Measurements from ENCODE around the gene PCDH9.
"Not testable (repeated sequence)": the region's sequence is repeated elsewhere in the genome, so short reads cannot be mapped to it uniquely, and the experiment has no call there.

Gene PCDH9

GRCh38 chr13:66623129-66623820 is 606.9 kb downstream of the PCDH9 start:
- no peak for DNase-seq (ENCODE audit: low spot score)
- in situ Hi-C loops (cut with MboI; ENCODE audit: low sequenced_read_pairs, unreplicated experiment), result no loop called here
- TF ChIP-seq, protein P1, sequence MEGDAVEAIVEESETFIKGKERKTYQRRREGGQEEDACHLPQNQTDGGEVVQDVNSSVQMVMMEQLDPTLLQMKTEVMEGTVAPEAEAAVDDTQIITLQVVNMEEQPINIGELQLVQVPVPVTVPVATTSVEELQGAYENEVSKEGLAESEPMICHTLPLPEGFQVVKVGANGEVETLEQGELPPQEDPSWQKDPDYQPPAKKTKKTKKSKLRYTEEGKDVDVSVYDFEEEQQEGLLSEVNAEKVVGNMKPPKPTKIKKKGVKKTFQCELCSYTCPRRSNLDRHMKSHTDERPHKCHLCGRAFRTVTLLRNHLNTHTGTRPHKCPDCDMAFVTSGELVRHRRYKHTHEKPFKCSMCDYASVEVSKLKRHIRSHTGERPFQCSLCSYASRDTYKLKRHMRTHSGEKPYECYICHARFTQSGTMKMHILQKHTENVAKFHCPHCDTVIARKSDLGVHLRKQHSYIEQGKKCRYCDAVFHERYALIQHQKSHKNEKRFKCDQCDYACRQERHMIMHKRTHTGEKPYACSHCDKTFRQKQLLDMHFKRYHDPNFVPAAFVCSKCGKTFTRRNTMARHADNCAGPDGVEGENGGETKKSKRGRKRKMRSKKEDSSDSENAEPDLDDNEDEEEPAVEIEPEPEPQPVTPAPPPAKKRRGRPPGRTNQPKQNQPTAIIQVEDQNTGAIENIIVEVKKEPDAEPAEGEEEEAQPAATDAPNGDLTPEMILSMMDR (IDR thresholded peaks at IDR 0.05; ENCODE audit: borderline replicate concordance, control extremely low read depth, extremely low read depth, insufficient read depth, missing control alignments), result no peak

DNA sequence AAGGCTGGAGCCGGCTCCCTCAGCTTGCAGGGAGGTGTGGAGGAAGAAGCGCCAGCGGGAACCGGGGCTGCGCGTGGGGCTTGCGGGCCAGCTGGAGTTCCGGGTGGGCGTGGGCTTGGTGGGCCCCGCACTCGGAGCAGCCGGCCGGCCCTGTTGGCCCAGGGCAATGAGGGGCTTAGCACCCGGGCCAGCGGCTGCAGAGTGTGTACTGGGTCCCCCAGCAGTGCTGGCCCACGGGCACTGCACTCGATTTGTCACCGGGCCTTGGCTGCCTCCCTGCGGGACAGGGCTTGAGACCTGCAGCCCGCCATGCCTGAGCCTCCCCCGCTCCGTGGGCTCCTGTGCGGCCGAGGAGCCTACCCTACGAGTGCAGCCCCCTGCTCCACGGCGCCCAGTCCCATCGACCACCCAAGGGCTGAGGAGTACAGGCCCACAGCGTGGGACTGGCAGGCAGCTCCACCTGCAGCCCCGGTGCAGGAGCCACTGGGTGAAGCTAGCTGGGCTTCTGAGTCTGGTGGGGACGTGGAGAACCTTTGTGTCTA is 608.2 kb downstream of the PCDH9 start:
- DNase-seq (ENCODE audit: low spot score); in situ Hi-C loops (cut with MboI; ENCODE audit: low sequenced_read_pairs, unreplicated experiment): not testable (repeated sequence)

- peak; percentile 8 for DNase-seq (ENCODE audit: low spot score)
- in situ Hi-C loops (cut with MboI; ENCODE audit: low sequenced_read_pairs, unreplicated experiment), result no loop called here
- TF ChIP-seq, protein P1 (IDR thresholded peaks at IDR 0.05; ENCODE audit: borderline replicate concordance, control extremely low read depth, extremely low read depth, insufficient read depth, missing control alignments), result no peak
Observed at GRCh38 chr13:66618702-66619101, 611.4 kb downstream of the PCDH9 start.

DNA sequence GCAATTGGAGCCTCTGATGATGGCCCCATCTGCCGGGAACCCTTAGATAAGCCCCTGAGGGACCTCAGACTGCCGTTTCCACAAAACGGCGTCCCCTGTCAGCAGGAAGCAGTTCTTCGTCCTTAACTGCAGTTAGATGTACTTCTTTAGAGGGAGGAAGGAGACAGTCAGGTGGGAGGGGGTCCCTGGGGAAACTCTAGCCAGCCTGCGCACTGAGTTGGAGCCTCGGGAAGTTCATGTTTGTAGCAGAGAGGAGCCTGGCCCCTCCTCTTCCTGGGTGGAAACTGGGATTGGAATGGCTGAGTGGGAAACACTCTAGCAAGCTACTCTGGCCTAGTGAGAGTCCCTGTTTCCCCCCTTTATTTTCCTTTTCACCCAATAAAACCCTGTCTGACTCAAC is 612.4 kb downstream of the PCDH9 start:
- in situ Hi-C loops (cut with MboI; ENCODE audit: low sequenced_read_pairs, unreplicated experiment), result no loop called here
- TF ChIP-seq, protein P1 (IDR thresholded peaks at IDR 0.05; ENCODE audit: borderline replicate concordance, control extremely low read depth, extremely low read depth, insufficient read depth, missing control alignments), result no peak
- no peak for DNase-seq (ENCODE audit: low spot score)

DNA sequence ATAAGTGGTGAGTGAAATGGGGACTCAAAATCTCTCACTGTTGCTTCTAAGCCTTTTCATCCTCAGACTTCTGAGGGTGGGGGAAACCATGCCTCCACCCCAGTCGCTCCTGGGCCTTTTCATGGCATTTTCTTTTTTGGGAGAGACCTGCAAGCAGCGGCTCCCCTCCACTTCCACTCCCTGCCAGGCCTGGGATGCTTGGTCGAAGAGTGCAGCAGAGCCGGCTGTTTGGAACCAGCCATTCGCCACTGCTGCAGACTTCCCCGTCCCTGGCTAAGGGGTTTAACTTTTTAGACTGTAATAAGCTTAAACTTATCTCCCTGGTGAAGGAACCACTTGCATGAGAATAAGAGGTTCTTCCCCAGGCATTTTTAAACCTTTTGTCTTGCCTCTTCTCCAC is 617.2 kb downstream of the PCDH9 start:
- no peak for DNase-seq (ENCODE audit: low spot score)
- in situ Hi-C loops (cut with MboI; ENCODE audit: low sequenced_read_pairs, unreplicated experiment), result no loop called here
- TF ChIP-seq, protein P1 (IDR thresholded peaks at IDR 0.05; ENCODE audit: borderline replicate concordance, control extremely low read depth, extremely low read depth, insufficient read depth, missing control alignments), result no peak

DNA sequence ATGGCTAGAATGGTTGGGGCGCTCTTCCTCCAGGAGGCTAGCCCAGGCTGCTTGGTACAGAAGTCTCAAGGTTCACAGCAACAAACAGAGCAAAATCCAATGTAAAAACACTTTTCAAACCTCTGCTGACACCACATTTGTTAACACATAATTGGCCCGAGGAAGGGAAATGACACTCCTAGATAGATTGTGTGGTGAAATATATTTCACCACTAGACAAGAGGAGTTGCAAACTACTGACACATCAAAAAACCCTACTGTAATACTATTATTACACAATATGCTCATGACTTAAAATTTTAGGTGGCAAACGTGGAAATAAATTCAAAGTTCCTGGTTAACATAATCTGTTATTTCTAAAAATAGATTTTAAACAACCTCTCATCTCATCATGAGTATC is 643.6 kb downstream of the PCDH9 start:
- TF ChIP-seq, protein P1 (IDR thresholded peaks at IDR 0.05; ENCODE audit: borderline replicate concordance, control extremely low read depth, extremely low read depth, insufficient read depth, missing control alignments), result no peak
- no peak for DNase-seq (ENCODE audit: low spot score)
- in situ Hi-C loops (cut with MboI; ENCODE audit: low sequenced_read_pairs, unreplicated experiment), result no loop called here

DNA sequence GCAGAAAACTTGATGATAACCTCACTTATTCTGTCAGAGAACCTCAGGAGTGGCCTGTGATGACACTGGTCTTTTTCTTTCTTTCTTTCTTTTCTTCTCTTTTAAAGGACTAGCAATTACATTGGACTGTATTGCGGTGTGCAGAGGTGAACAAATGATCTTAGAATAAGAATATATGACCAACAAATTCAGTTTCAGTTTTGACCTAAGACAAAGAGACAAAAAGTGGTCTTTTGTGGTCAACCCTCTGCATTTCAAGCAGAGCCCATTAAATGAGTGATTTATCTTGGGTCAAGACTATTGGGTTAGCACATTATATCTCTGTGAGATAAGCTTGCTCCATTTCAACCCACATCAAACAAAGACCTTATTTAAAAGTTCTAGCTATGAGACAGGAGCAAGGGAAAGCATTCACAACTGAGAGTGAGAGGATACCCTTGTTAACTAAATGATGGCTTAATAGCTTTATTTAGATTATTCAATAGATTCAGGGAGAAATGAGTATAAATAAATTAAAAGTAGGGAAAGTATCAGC is 644.4 kb downstream of the PCDH9 start:
- TF ChIP-seq, protein P1 (IDR thresholded peaks at IDR 0.05; ENCODE audit: borderline replicate concordance, control extremely low read depth, extremely low read depth, insufficient read depth, missing control alignments), result no peak
- no peak for DNase-seq (ENCODE audit: low spot score)
- in situ Hi-C loops (cut with MboI; ENCODE audit: low sequenced_read_pairs, unreplicated experiment), result no loop called here

Data from GM13976 (cell line).